Vagina (tissue), 2 donors: ENCODE results near the gene ASTL.

Experiments used
- POLR2A ChIP-seq, 2 donors: fragments of 450-650 bp; IDR thresholded peaks; one replicate each; pipeline ENCODE4 v1.6.1; 2017; ENCODE audit warnings: antibody characterized with exemption in 2 of 2, mild to moderate bottlenecking in 2 of 2, moderate library complexity in 2 of 2
- TF ChIP-seq, protein P1 (sequence below), 3 experiments: fragments of 450-650 bp in 2 of 3; fragments of 200-600 bp in 1 of 3; sonication (generic) in 1 of 3; IDR thresholded peaks; one replicate each; pipeline ENCODE4 v1.5.1; 2017 to 2019; ENCODE audit warnings: antibody characterized with exemption in 3 of 3, mild to moderate bottlenecking in 2 of 3, moderate library complexity in 2 of 3

- no peak for TF ChIP-seq POLR2A (IDR thresholded peaks at IDR 0.05)
- TF ChIP-seq, protein P1, sequence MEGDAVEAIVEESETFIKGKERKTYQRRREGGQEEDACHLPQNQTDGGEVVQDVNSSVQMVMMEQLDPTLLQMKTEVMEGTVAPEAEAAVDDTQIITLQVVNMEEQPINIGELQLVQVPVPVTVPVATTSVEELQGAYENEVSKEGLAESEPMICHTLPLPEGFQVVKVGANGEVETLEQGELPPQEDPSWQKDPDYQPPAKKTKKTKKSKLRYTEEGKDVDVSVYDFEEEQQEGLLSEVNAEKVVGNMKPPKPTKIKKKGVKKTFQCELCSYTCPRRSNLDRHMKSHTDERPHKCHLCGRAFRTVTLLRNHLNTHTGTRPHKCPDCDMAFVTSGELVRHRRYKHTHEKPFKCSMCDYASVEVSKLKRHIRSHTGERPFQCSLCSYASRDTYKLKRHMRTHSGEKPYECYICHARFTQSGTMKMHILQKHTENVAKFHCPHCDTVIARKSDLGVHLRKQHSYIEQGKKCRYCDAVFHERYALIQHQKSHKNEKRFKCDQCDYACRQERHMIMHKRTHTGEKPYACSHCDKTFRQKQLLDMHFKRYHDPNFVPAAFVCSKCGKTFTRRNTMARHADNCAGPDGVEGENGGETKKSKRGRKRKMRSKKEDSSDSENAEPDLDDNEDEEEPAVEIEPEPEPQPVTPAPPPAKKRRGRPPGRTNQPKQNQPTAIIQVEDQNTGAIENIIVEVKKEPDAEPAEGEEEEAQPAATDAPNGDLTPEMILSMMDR (IDR thresholded peaks at IDR 0.05) = no peak
Observed at GRCh38 chr2:96159084-96159830, 21.0 kb upstream of the ASTL start.
